ENCODE results near the gene YWHAB.

- TF ChIP-seq CTCF (IDR thresholded peaks at IDR 0.05; ENCODE audit: insufficient read depth, low read length, poor library complexity, severe bottlenecking) (no peak), EZH2phosphoT487 (conservative IDR thresholded peaks at IDR 0.05; ENCODE audit: low read length) (no peak)
These were observed 47.0 kb upstream of the YWHAB start for GRCh38 chr20:44838521-44838920.

Measured in SU-DHL-6 (cell line).